ENCODE results near the gene DPP6. TPM values are rescaled to one million over a fixed set of nuclear protein-coding genes. Genes with fewer than 3 reads are reported as not detected.

The DPP6 gene
- total and polyA plus RNA-seq, 2 donors (not counting 1 experiment from before 2014, with no cell fraction given) = not detected

- H3K4me3 ChIP-seq (ENCODE audit: control extremely low read depth in 1 of 5, extremely low read depth in 1 of 5, insufficient read depth in 1 of 5, low read depth in 2 of 5, low read length in 4 of 5) = no peak overlapping the region
- Mint-ChIP-seq H3K27me3 (no peaks in the 10 kb centered on the region), H3K27ac (no peak overlapping the region), H3K9me3 (ENCODE audit: insufficient read depth) (peaks cover 3% of the 10 kb centered on the region), H3K4me3 (no peak overlapping the region), H3K4me1 (no peaks in the 10 kb centered on the region)
- ATAC-seq (ENCODE audit: low read depth) = no peak
- H3K36me3 ChIP-seq (replicated peaks in 1 of 2; ENCODE audit: control extremely low read depth in 1 of 2, control insufficient read depth in 1 of 2, extremely low read depth in 1 of 2, insufficient read depth in 2 of 2, low read length in 1 of 2) = no peaks in the 10 kb centered on the region
- 76% methylated on average over 8 of the region's 9 CpGs for whole genome bisulfite sequencing (ENCODE audit: insufficient coverage)
- ChIA-PET CTCF (no interaction called here), POLR2A (no interaction called here)
- H2AFZ ChIP-seq (ENCODE audit: insufficient read depth, low read depth, low read length, poor library complexity, severe bottlenecking) = no peak overlapping the region
- intact Hi-C loops (cut with micrococcal nuclease) = no loop called here
- TF ChIP-seq CTCF (IDR thresholded peaks at IDR 0.05) = no peak
- TF ChIP-seq EZH2 (IDR thresholded peaks at IDR 0.05; ENCODE audit: borderline replicate concordance, insufficient read depth, low read depth, low read length, poor library complexity, severe bottlenecking) = no peak
- H3K9me3 ChIP-seq (ENCODE audit: control extremely low read depth in 1 of 3, control insufficient read depth in 2 of 3, insufficient read depth in 1 of 3, low read length in 2 of 3) = peaks cover 0 to 9% (median 0%) of the 10 kb centered on the region in 3 donors
- no peak overlapping the region for H3K4me2 ChIP-seq (replicated peaks; ENCODE audit: low read depth, low read length, poor library complexity, severe bottlenecking)
- H4K20me1 ChIP-seq (ENCODE audit: control insufficient read depth, insufficient read depth, low read length, poor library complexity, severe bottlenecking) = no peaks in the 10 kb centered on the region
- no peak overlapping the region for H3K9ac ChIP-seq (ENCODE audit: low read length)
- no peaks in the 10 kb centered on the region for H3K4me1 ChIP-seq (ENCODE audit: control insufficient read depth in 2 of 2, insufficient read depth in 2 of 2, low read length in 2 of 2)
- no peaks in the 10 kb centered on the region for H3K27me3 ChIP-seq (replicated peaks in 1 of 4; ENCODE audit: control extremely low read depth in 1 of 4, control insufficient read depth in 3 of 4, insufficient read depth in 4 of 4, low read length in 3 of 4)
- H3K27ac ChIP-seq (ENCODE audit: low read length in 2 of 2) = no peak overlapping the region
- H3K79me2 ChIP-seq (ENCODE audit: control insufficient read depth, insufficient read depth, low read length) = no peaks in the 10 kb centered on the region
- DNase-seq = no peak
Measured at GRCh38 chr7:154546946-154547587, 494.9 kb downstream of the DPP6 start.

- no peak overlapping the region for H3K27ac ChIP-seq (ENCODE audit: low read length in 2 of 2)
- no peaks in the 10 kb centered on the region for H3K27me3 ChIP-seq (replicated peaks in 1 of 4; ENCODE audit: control extremely low read depth in 1 of 4, control insufficient read depth in 3 of 4, insufficient read depth in 4 of 4, low read length in 3 of 4)
- Mint-ChIP-seq H3K4me1 (no peaks in the 10 kb centered on the region), H3K4me3 (no peak overlapping the region), H3K27me3 (no peaks in the 10 kb centered on the region), H3K9me3 (ENCODE audit: insufficient read depth) (peaks cover 3% of the 10 kb centered on the region), H3K27ac (no peak overlapping the region)
- intact Hi-C loops (cut with micrococcal nuclease) = no loop called here
- CTCF ChIA-PET = no interaction called here
- H2AFZ ChIP-seq (ENCODE audit: insufficient read depth, low read depth, low read length, poor library complexity, severe bottlenecking) = no peak overlapping the region
- no peak for DNase-seq
- H3K4me3 ChIP-seq (ENCODE audit: control extremely low read depth in 1 of 5, extremely low read depth in 1 of 5, insufficient read depth in 1 of 5, low read depth in 2 of 5, low read length in 4 of 5) = no peak overlapping the region
- WGBS (ENCODE audit: insufficient coverage) = 92% methylated on average over 7 of the region's 10 CpGs
- no peak for ATAC-seq (ENCODE audit: low read depth)
- H3K4me1 ChIP-seq (ENCODE audit: control insufficient read depth in 2 of 2, insufficient read depth in 2 of 2, low read length in 2 of 2) = no peaks in the 10 kb centered on the region
- no peak overlapping the region for H3K9ac ChIP-seq (ENCODE audit: low read length)
- TF ChIP-seq CTCF (IDR thresholded peaks at IDR 0.05) = no peak
- TF ChIP-seq EZH2 (IDR thresholded peaks at IDR 0.05; ENCODE audit: borderline replicate concordance, insufficient read depth, low read depth, low read length, poor library complexity, severe bottlenecking) = no peak
- H3K79me2 ChIP-seq (ENCODE audit: control insufficient read depth, insufficient read depth, low read length) = no peaks in the 10 kb centered on the region
- H3K4me2 ChIP-seq (replicated peaks; ENCODE audit: low read depth, low read length, poor library complexity, severe bottlenecking) = no peak overlapping the region
- H4K20me1 ChIP-seq (ENCODE audit: control insufficient read depth, insufficient read depth, low read length, poor library complexity, severe bottlenecking) = no peaks in the 10 kb centered on the region
- no peaks in the 10 kb centered on the region for H3K9me3 ChIP-seq (ENCODE audit: control extremely low read depth in 1 of 3, control insufficient read depth in 2 of 3, insufficient read depth in 1 of 3, low read length in 2 of 3)
- H3K36me3 ChIP-seq (replicated peaks in 1 of 2; ENCODE audit: control extremely low read depth in 1 of 2, control insufficient read depth in 1 of 2, extremely low read depth in 1 of 2, insufficient read depth in 2 of 2, low read length in 1 of 2) = no peaks in the 10 kb centered on the region
- POLR2A ChIA-PET = no interaction called here
Measured at GRCh38 chr7:154553711-154554265, 501.6 kb downstream of the DPP6 start.

Measured in B cell (primary cell).